Keratinocyte (primary cell): ENCODE results near the gene INPP4B. TPM values are rescaled to one million over a fixed set of nuclear protein-coding genes. Genes with fewer than 3 reads are reported as not detected.
A peak's percentile ranks its signal among the peaks of the same experiment; 100 is the strongest.

Experiments used
- DNase-seq: peaks from one replicate; pipeline ENCODE4 v3.0.0-alpha.2; 2011; ENCODE audit warnings: low read depth, missing footprints, low spot score
- FAIRE-seq: peaks from 2 replicates; lab custom pipeline; 2011; peaks lifted over from hg19 to GRCh38; lab: Jason Lieb, UNC
- H2AFZ ChIP-seq: 2 replicates; pipeline ENCODE4 v1.6.0; 2012; ENCODE audit warnings: low read length, control low read depth, inconsistent platforms; ENCODE audit not compliant: control insufficient read depth
- H3K27ac ChIP-seq: 2 replicates; pipeline ENCODE4 v1.5.1; 2011; ENCODE audit warnings: low read length; ENCODE audit not compliant: control insufficient read depth, insufficient read depth
- H3K27me3 ChIP-seq: 3 replicates; pipeline ENCODE4 v1.6.0; 2011; ENCODE audit warnings: low read length; ENCODE audit not compliant: control insufficient read depth, insufficient read depth; ENCODE audit errors: extremely low read depth
- H3K36me3 ChIP-seq, 2 experiments: 2 replicates in 1 of 2; 3 replicates in 1 of 2; pipeline ENCODE4 v1.5.1; 2011; ENCODE audit warnings: low read length in 2 of 2, mild to moderate bottlenecking in 1 of 2; ENCODE audit not compliant: control insufficient read depth in 2 of 2, insufficient read depth in 2 of 2; ENCODE audit errors: extremely low read depth in 1 of 2
- H3K4me1 ChIP-seq: 3 replicates; pipeline ENCODE4 v1.5.1; 2011; ENCODE audit warnings: low read length; ENCODE audit not compliant: control insufficient read depth, insufficient read depth; ENCODE audit errors: extremely low read depth
- H3K4me2 ChIP-seq: 3 replicates; pipeline ENCODE4 v1.6.0; 2011; ENCODE audit warnings: low read depth, low read length; ENCODE audit not compliant: control insufficient read depth, insufficient read depth; ENCODE audit errors: extremely low read depth
- H3K4me3 ChIP-seq, 3 experiments: fragments of 200-600 bp in 1 of 3; sonication (generic) in 1 of 3; 2 replicates in 2 of 3; 3 replicates in 1 of 3; pipeline ENCODE4 v1.5.1; 2011 to 2016; ENCODE audit warnings: low read length in 3 of 3, mild to moderate bottlenecking in 3 of 3, control low read depth in 2 of 3, inconsistent platforms in 1 of 3, low read depth in 1 of 3, mixed read lengths in 1 of 3, mixed run types in 1 of 3, moderate library complexity in 1 of 3; ENCODE audit not compliant: control insufficient read depth in 2 of 3, insufficient read depth in 2 of 3; ENCODE audit errors: extremely low read depth in 1 of 3
- H3K79me2 ChIP-seq: 2 replicates; pipeline ENCODE4 v1.6.0; 2012; ENCODE audit warnings: low read length; ENCODE audit not compliant: control insufficient read depth, insufficient read depth
- H3K9ac ChIP-seq: 3 replicates; pipeline ENCODE4 v1.6.0; 2011; ENCODE audit warnings: low read length; ENCODE audit not compliant: control insufficient read depth, insufficient read depth; ENCODE audit errors: extremely low read depth
- H3K9me1 ChIP-seq: 3 replicates; pipeline ENCODE4 v1.6.0; 2011; ENCODE audit warnings: low read length; ENCODE audit not compliant: control insufficient read depth, insufficient read depth; ENCODE audit errors: extremely low read depth
- H3K9me3 ChIP-seq: 2 replicates; pipeline ENCODE4 v1.5.1; 2012; ENCODE audit warnings: low read depth, low read length; ENCODE audit not compliant: control insufficient read depth
- H4K20me1 ChIP-seq: 3 replicates; pipeline ENCODE4 v1.6.0; 2011; ENCODE audit warnings: low read length; ENCODE audit not compliant: control insufficient read depth, insufficient read depth; ENCODE audit errors: extremely low read depth
- EZH2 ChIP-seq: IDR thresholded peaks from one replicate; pipeline ENCODE4 v1.6.1; 2012; ENCODE audit warnings: inconsistent platforms, mild to moderate bottlenecking, low read length, moderate library complexity
- dilution Hi-C: fragments of 300-500 bp; cut with MboI; formaldehyde crosslinking; loops from one replicate; pipeline ENCODE4 v1.7.0; 2020; ENCODE audit warnings: low sequenced_read_pairs; ENCODE audit not compliant: extremely low pct_ligation_motif_present
- polyA plus RNA-seq, 5 experiments: library from polyadenylated mRNA; depleted of rRNA in 3 of 5; stranded (reverse) in 3 of 5; stranded (forward) in 1 of 5; unstranded in 1 of 5; fragments of >200 nt; gene quantifications; 1 replicate in 1 of 5; 2 replicates in 3 of 5; 3 replicates in 1 of 5; pipeline versions ENCODE4 v1.2.1 to v1.2.3, GENCODE V29; 2011 to 2012; ENCODE audit warnings: missing spikeins in 2 of 5, low read depth in 1 of 5, low replicate concordance in 1 of 5
- TF ChIP-seq, protein P1 (sequence below), 3 experiments: IDR thresholded peaks in 1 of 3; conservative IDR thresholded peaks in 1 of 3; optimal IDR thresholded peaks in 1 of 3; 2 replicates in 2 of 3; 3 replicates in 1 of 3; pipeline versions ENCODE3 to v1.5.1; 2011; ENCODE audit warnings: low read length in 3 of 3, mild to moderate bottlenecking in 3 of 3, moderate library complexity in 2 of 3, control low read depth in 1 of 3, inconsistent platforms in 1 of 3; ENCODE audit not compliant: insufficient read depth in 2 of 3; ENCODE audit errors: extremely low read depth in 1 of 3

Gene INPP4B
- polyA plus RNA-seq, 1 donor (not counting 4 experiments of a cell fraction or from before 2014, with no cell fraction given): 50.2 TPM

DNA sequence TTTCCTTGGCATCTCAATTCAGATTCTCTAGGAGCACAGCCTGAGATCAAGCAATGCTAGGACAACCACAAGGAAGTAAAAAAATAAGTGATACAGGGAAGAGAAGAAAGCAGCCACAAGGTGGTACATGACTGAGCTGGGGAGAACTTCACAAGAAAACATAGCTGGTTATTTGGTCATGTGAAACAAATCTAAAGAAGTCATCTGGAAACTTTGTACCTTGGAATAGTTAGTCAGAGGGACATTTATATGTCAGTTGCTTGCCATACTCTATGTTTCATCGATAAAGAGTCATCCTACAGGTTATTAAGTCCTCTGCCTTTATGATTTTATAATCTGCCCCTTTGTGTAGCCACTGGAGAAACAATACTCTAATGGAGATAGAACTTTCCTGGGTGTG, 634.7 kb downstream of the INPP4B start:
- Histone ChIP-seq H3K9me3 (no peaks in the 10 kb centered on the region), H3K4me1 (no peaks in the 10 kb centered on the region), H3K27ac (no peak overlapping the region), H2AFZ (no peak overlapping the region), H3K4me2 (no peak overlapping the region), H3K79me2 (peaks cover 34% of the 10 kb centered on the region), H3K9ac (no peak overlapping the region), H3K9me1 (no peaks in the 10 kb centered on the region), H3K27me3 (no peaks in the 10 kb centered on the region), H3K36me3 (peaks cover 1 to 8% of the 10 kb centered on the region in 2 experiments), H4K20me1 (no peaks in the 10 kb centered on the region), H3K4me3 (no peak overlapping the region)
- DNase-seq (no peak), FAIRE-seq (no peak)
- TF ChIP-seq, protein P1, sequence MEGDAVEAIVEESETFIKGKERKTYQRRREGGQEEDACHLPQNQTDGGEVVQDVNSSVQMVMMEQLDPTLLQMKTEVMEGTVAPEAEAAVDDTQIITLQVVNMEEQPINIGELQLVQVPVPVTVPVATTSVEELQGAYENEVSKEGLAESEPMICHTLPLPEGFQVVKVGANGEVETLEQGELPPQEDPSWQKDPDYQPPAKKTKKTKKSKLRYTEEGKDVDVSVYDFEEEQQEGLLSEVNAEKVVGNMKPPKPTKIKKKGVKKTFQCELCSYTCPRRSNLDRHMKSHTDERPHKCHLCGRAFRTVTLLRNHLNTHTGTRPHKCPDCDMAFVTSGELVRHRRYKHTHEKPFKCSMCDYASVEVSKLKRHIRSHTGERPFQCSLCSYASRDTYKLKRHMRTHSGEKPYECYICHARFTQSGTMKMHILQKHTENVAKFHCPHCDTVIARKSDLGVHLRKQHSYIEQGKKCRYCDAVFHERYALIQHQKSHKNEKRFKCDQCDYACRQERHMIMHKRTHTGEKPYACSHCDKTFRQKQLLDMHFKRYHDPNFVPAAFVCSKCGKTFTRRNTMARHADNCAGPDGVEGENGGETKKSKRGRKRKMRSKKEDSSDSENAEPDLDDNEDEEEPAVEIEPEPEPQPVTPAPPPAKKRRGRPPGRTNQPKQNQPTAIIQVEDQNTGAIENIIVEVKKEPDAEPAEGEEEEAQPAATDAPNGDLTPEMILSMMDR (optimal IDR thresholded peaks at IDR 0.05 in 1 of 3, IDR thresholded peaks at IDR 0.05 in 1 of 3, conservative IDR thresholded peaks at IDR 0.05 in 1 of 3; ENCODE audit: extremely low read depth in 1 of 3, insufficient read depth in 2 of 3, low read length in 3 of 3): peak in 1 of 3 experiments; percentile 15
- no peak for TF ChIP-seq EZH2
- dilution Hi-C loops: no loop called here

DNA sequence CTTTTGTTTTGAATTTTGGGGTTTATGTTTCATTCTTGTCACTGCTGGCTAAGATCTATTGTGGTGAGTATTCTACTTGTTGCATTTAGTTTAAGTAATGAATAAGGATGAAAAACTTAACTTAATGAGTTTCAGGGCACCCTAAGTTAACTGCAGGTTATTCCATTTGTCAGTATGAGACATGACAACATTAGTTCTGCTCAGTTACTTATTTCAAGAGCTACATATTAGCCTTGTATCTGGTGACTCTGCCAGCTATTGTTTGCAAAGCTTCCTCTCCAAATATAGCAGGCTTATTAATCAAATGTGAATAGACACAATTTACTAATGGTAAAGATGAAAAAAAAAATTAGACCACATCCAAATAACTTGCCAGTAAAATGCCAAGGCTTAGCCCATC, 642.6 kb downstream of the INPP4B start:
- dilution Hi-C loops: no loop called here
- no peak overlapping the region for H3K27ac ChIP-seq
- no peak overlapping the region for H2AFZ ChIP-seq
- FAIRE-seq (no peak), DNase-seq (no peak)
- TF ChIP-seq, protein P1 (optimal IDR thresholded peaks at IDR 0.05 in 1 of 3, IDR thresholded peaks at IDR 0.05 in 1 of 3, conservative IDR thresholded peaks at IDR 0.05 in 1 of 3; ENCODE audit: extremely low read depth in 1 of 3, insufficient read depth in 2 of 3, low read length in 3 of 3): no peak
- TF ChIP-seq EZH2: no peak
- peaks cover 8 to 9% of the 10 kb centered on the region in 2 experiments for H3K36me3 ChIP-seq
- H3K79me2 ChIP-seq: no peaks in the 10 kb centered on the region
- H3K4me3 ChIP-seq: no peak overlapping the region
- no peaks in the 10 kb centered on the region for H3K9me3 ChIP-seq
- no peak overlapping the region for H3K9ac ChIP-seq
- no peaks in the 10 kb centered on the region for H3K9me1 ChIP-seq
- H3K4me2 ChIP-seq: no peak overlapping the region
- no peaks in the 10 kb centered on the region for H3K4me1 ChIP-seq
- H4K20me1 ChIP-seq: no peaks in the 10 kb centered on the region
- no peaks in the 10 kb centered on the region for H3K27me3 ChIP-seq
